Mesenchymal stem cell (in vitro differentiated cells and primary cell): ENCODE data around the gene DDAH2.
A peak's percentile ranks its signal among the peaks of the same experiment; 100 is the strongest.

Experiments
- DNase-seq: peaks from one replicate; pipeline ENCODE4 v3.0.0-alpha.2; 2013
- H2AFZ ChIP-seq: one replicate; pipeline ENCODE4 v1.6.1; 2013; ENCODE audit warnings: low read depth, mild to moderate bottlenecking, control low read depth, inconsistent platforms, low read length, moderate library complexity
- H2AK5ac ChIP-seq: 2 replicates; pipeline ENCODE4 v1.6.1; 2013; ENCODE audit warnings: low read length, moderate library complexity, mild to moderate bottlenecking, inconsistent platforms; ENCODE audit not compliant: severe bottlenecking
- H2BK120ac ChIP-seq: one replicate; pipeline ENCODE4 v1.6.1; 2013; ENCODE audit warnings: low read depth, mild to moderate bottlenecking, inconsistent platforms, low read length, moderate library complexity
- H2BK12ac ChIP-seq, 2 experiments: one replicate each; pipeline ENCODE4 v1.6.1; 2013; ENCODE audit warnings: inconsistent platforms in 2 of 2, low read length in 2 of 2, mild to moderate bottlenecking in 2 of 2, moderate library complexity in 2 of 2, control low read depth in 1 of 2
- H2BK15ac ChIP-seq: one replicate; pipeline ENCODE4 v1.6.1; 2013; ENCODE audit warnings: mild to moderate bottlenecking, low read depth, inconsistent platforms; ENCODE audit not compliant: poor library complexity, severe bottlenecking
- H2BK5ac ChIP-seq: 2 replicates; pipeline ENCODE4 v1.6.1; 2013; ENCODE audit warnings: low read depth, mild to moderate bottlenecking, low read length, control low read depth, inconsistent platforms; ENCODE audit not compliant: poor library complexity, severe bottlenecking
- H3K14ac ChIP-seq, 2 experiments: one replicate each; pipeline ENCODE4 v1.6.1; 2013; ENCODE audit warnings: inconsistent platforms in 2 of 2, low read length in 2 of 2, control low read depth in 1 of 2, mild to moderate bottlenecking in 1 of 2, moderate library complexity in 1 of 2
- H3K18ac ChIP-seq, 2 experiments: one replicate each; pipeline ENCODE4 v1.6.1; 2013; ENCODE audit warnings: inconsistent platforms in 2 of 2, low read length in 2 of 2, control low read depth in 1 of 2, low read depth in 1 of 2, mild to moderate bottlenecking in 1 of 2
- H3K23ac ChIP-seq, 2 experiments: one replicate each; pipeline ENCODE4 v1.6.1; 2013; ENCODE audit warnings: inconsistent platforms in 2 of 2, low read length in 2 of 2, mild to moderate bottlenecking in 2 of 2, moderate library complexity in 2 of 2, control low read depth in 1 of 2
- H3K27ac ChIP-seq: 2 replicates; pipeline ENCODE4 v1.5.1; 2013; ENCODE audit warnings: mild to moderate bottlenecking, moderate library complexity, low read length, control low read depth, inconsistent platforms; ENCODE audit not compliant: poor library complexity, severe bottlenecking
- H3K27me3 ChIP-seq, 2 experiments: 2 replicates each; pipeline versions ENCODE4 v1.6.1 to v1.7.0; 2013; ENCODE audit warnings: low read length in 2 of 2, mild to moderate bottlenecking in 2 of 2, moderate library complexity in 2 of 2, control low read depth in 1 of 2, inconsistent platforms in 1 of 2; ENCODE audit not compliant: control insufficient read depth in 1 of 2, insufficient read depth in 1 of 2
- H3K36me3 ChIP-seq, 2 experiments: 2 replicates each; pipeline versions ENCODE4 v1.6.1 to v1.7.0; 2013; ENCODE audit warnings: low read length in 2 of 2, control low read depth in 1 of 2, inconsistent platforms in 1 of 2, low read depth in 1 of 2, mild to moderate bottlenecking in 1 of 2; ENCODE audit not compliant: insufficient read depth in 2 of 2, control insufficient read depth in 1 of 2
- H3K4ac ChIP-seq, 2 experiments: one replicate each; pipeline ENCODE4 v1.6.1; 2013; ENCODE audit warnings: inconsistent platforms in 2 of 2, low read length in 2 of 2, mild to moderate bottlenecking in 2 of 2, moderate library complexity in 2 of 2, control low read depth in 1 of 2, low read depth in 1 of 2
- H3K4me1 ChIP-seq: 2 replicates; pipeline ENCODE4 v1.6.1; 2013; ENCODE audit warnings: low read depth, low read length, control low read depth; ENCODE audit not compliant: control insufficient read depth, insufficient read depth
- H3K4me2 ChIP-seq: 2 replicates; pipeline ENCODE4 v1.6.1; 2013; ENCODE audit warnings: low read length, mild to moderate bottlenecking, inconsistent platforms; ENCODE audit not compliant: poor library complexity, severe bottlenecking
- H3K4me3 ChIP-seq, 2 experiments: 2 replicates each; pipeline versions ENCODE4 v1.5.1 to v1.7.0; 2013; ENCODE audit warnings: low read length in 2 of 2, mild to moderate bottlenecking in 2 of 2, control low read depth in 1 of 2, low read depth in 1 of 2; ENCODE audit not compliant: insufficient read depth in 1 of 2
- H3K79me1 ChIP-seq: replicated peaks from 2 replicates; pipeline ENCODE4 v1.6.1; 2013; ENCODE audit warnings: mild to moderate bottlenecking, control low read depth, low read length, inconsistent platforms; ENCODE audit not compliant: poor library complexity, severe bottlenecking
- H3K9ac ChIP-seq: 2 replicates; pipeline ENCODE4 v1.7.0; 2013; ENCODE audit warnings: mild to moderate bottlenecking, low read length, moderate library complexity
- H3K9me3 ChIP-seq: 2 replicates; pipeline ENCODE4 v1.7.0; 2013; ENCODE audit warnings: mild to moderate bottlenecking, low read length; ENCODE audit not compliant: control insufficient read depth
- H4K8ac ChIP-seq: one replicate; pipeline ENCODE4 v1.6.1; 2013; ENCODE audit warnings: inconsistent platforms, mild to moderate bottlenecking, low read length, moderate library complexity
- H4K91ac ChIP-seq: one replicate; pipeline ENCODE4 v1.6.1; 2013; ENCODE audit warnings: mild to moderate bottlenecking, low read length, inconsistent platforms
- WGBS: methylation state at CpG from one replicate; pipeline ENCODE4 v1.1.7; 2013; ENCODE audit warnings: mixed read lengths; 5-methylcytosine and 5-hydroxymethylcytosine counted together

The DDAH2 gene

GRCh38 chr6:31749301-31750036, 20.4 kb upstream of the DDAH2 start:
- Histone ChIP-seq H2BK5ac (no peak overlapping the region), H3K9ac (no peak overlapping the region), H3K14ac (no peak overlapping the region), H3K4ac (peak overlapping the region in 1 of 2 experiments; percentile 48), H3K18ac (peak overlapping the region; percentile 25 to 39), H3K4me1 (peaks cover 7% of the 10 kb centered on the region), H3K9me3 (no peaks in the 10 kb centered on the region), H2AFZ (no peak overlapping the region), H2BK120ac (no peak overlapping the region), H3K27ac (no peak overlapping the region), H4K8ac (no peak overlapping the region), H3K79me1 (no peaks in the 10 kb centered on the region), H3K36me3 (peaks cover 0 to 19% of the 10 kb centered on the region in 2 experiments), H3K4me3 (no peak overlapping the region), H2BK12ac (peak overlapping the region in 1 of 2 experiments; percentile 31), H2BK15ac (no peak overlapping the region), H3K4me2 (no peak overlapping the region), H2AK5ac (no peak overlapping the region), H3K23ac (peak overlapping the region in 1 of 2 experiments; percentile 34), H4K91ac (no peak overlapping the region), H3K27me3 (no peaks in the 10 kb centered on the region)
- DNase-seq = no peak
- WGBS = 91% methylated on average over 5 of the region's 8 CpGs

- Histone ChIP-seq H3K4ac (no peak overlapping the region), H3K18ac (no peak overlapping the region), H3K23ac (no peak overlapping the region), H3K27ac (no peak overlapping the region), H4K8ac (no peak overlapping the region), H2AFZ (no peak overlapping the region), H2BK12ac (no peak overlapping the region), H2AK5ac (no peak overlapping the region), H3K4me1 (peaks cover 8% of the 10 kb centered on the region), H3K36me3 (peaks cover 0 to 43% of the 10 kb centered on the region in 2 experiments), H3K4me2 (no peak overlapping the region), H3K9me3 (no peaks in the 10 kb centered on the region), H2BK120ac (no peak overlapping the region), H4K91ac (no peak overlapping the region), H3K14ac (no peak overlapping the region), H3K79me1 (no peaks in the 10 kb centered on the region), H2BK5ac (no peak overlapping the region), H2BK15ac (no peak overlapping the region), H3K9ac (no peak overlapping the region), H3K27me3 (no peaks in the 10 kb centered on the region), H3K4me3 (no peak overlapping the region)
- 77% methylated on average over 1 of the region's 1 CpG for WGBS
- no peak for DNase-seq
Observed at GRCh38 chr6:31744422-31744821, 15.3 kb upstream of the DDAH2 start.

GRCh38 chr6:31742894-31743293, 13.8 kb upstream of the DDAH2 start:
- Histone ChIP-seq H2BK15ac (no peak overlapping the region), H3K27me3 (no peaks in the 10 kb centered on the region), H3K4me3 (no peak overlapping the region), H2BK5ac (no peak overlapping the region), H4K8ac (no peak overlapping the region), H2AFZ (no peak overlapping the region), H3K4me1 (peaks cover 21% of the 10 kb centered on the region), H3K4ac (no peak overlapping the region), H3K4me2 (no peak overlapping the region), H3K9me3 (no peaks in the 10 kb centered on the region), H2BK12ac (no peak overlapping the region), H3K36me3 (peaks cover 0 to 40% of the 10 kb centered on the region in 2 experiments), H3K23ac (no peak overlapping the region), H2BK120ac (no peak overlapping the region), H2AK5ac (no peak overlapping the region), H3K9ac (no peak overlapping the region), H3K27ac (no peak overlapping the region), H4K91ac (no peak overlapping the region), H3K79me1 (no peaks in the 10 kb centered on the region), H3K14ac (no peak overlapping the region), H3K18ac (no peak overlapping the region)
- no peak for DNase-seq
- WGBS = 97% methylated on average over 3 of the region's 3 CpGs

GRCh38 chr6:31741815-31742214, 12.7 kb upstream of the DDAH2 start:
- H3K4ac ChIP-seq = no peak overlapping the region
- H2BK5ac ChIP-seq = no peak overlapping the region
- DNase-seq = no peak
- WGBS = 94% methylated on average over 2 of the region's 2 CpGs
- H2AFZ ChIP-seq = no peak overlapping the region
- H3K4me1 ChIP-seq = peaks cover 22% of the 10 kb centered on the region
- no peak overlapping the region for H3K4me2 ChIP-seq
- no peak overlapping the region for H4K91ac ChIP-seq
- H3K36me3 ChIP-seq = peaks cover 0 to 32% of the 10 kb centered on the region in 2 experiments
- H2BK12ac ChIP-seq = no peak overlapping the region
- H2BK120ac ChIP-seq = no peak overlapping the region
- no peak overlapping the region for H4K8ac ChIP-seq
- H3K23ac ChIP-seq = no peak overlapping the region
- H3K9ac ChIP-seq = no peak overlapping the region
- H3K18ac ChIP-seq = no peak overlapping the region
- peaks cover 2% of the 10 kb centered on the region for H3K79me1 ChIP-seq
- no peak overlapping the region for H2AK5ac ChIP-seq
- no peak overlapping the region for H2BK15ac ChIP-seq
- no peaks in the 10 kb centered on the region for H3K9me3 ChIP-seq
- H3K4me3 ChIP-seq = no peak overlapping the region
- no peak overlapping the region for H3K14ac ChIP-seq
- no peaks in the 10 kb centered on the region for H3K27me3 ChIP-seq
- H3K27ac ChIP-seq = no peak overlapping the region
